Measurements from ENCODE around the gene GPHN. TPM values are rescaled to one million over a fixed set of nuclear protein-coding genes. Genes with fewer than 3 reads are reported as not detected.

The GPHN gene
- total and polyA plus RNA-seq, 2 of the 4 experiments (the other 2 are of a cell fraction), result 8.0 to 8.1 TPM

DNA sequence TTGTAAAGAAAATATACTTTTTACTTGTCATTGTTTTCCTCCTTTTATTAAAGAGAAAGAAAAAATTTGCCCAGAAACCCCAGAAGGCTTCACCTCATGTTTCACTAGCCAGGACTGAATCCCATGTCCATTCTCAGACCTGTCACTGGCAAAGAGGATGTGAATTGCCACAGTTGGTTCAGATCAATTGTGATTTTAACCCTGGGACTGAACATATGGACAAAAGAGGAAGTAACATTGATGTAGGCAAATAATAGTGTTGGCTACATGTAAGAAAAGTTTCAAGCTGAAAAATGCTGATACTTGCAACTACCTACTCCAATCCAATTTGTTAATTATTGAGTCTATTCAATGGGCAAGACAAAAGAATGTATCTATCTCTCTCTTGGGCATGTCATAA, 30.4 kb upstream of the GPHN start:
- TF ChIP-seq MXI1 (IDR thresholded peaks at IDR 0.05; ENCODE audit: borderline replicate concordance, low read depth, low read length) (no peak), ELK1 (IDR thresholded peaks at IDR 0.05; ENCODE audit: borderline replicate concordance, low read depth, low read length) (no peak), POLR2A (IDR thresholded peaks at IDR 0.05; ENCODE audit: low read depth, low read length) (no peak)
- Histone ChIP-seq H3K4me1 (ENCODE audit: control insufficient read depth, insufficient read depth, low read length) (no peaks in the 10 kb centered on the region), H3K9me1 (ENCODE audit: insufficient read depth, low read length) (no peaks in the 10 kb centered on the region), H3K9me3 (ENCODE audit: control insufficient read depth, insufficient read depth, low read length) (no peaks in the 10 kb centered on the region), H2BK20ac (ENCODE audit: low read depth, low read length) (no peak overlapping the region), H3K4ac (ENCODE audit: low read depth, low read length) (no peak overlapping the region), H3K4me3 (ENCODE audit: insufficient read depth, low read depth, low read length) (no peak overlapping the region), H2AK5ac (ENCODE audit: low read depth, low read length) (no peak overlapping the region), H3K36me3 (ENCODE audit: control insufficient read depth, insufficient read depth, low read length) (no peaks in the 10 kb centered on the region), H3K9ac (ENCODE audit: low read depth, low read length) (no peak overlapping the region), H4K91ac (ENCODE audit: insufficient read depth, low read depth, low read length) (no peak overlapping the region), H3K18ac (ENCODE audit: low read depth, low read length) (no peak overlapping the region), H2BK120ac (ENCODE audit: low read depth, low read length) (no peak overlapping the region), H3K27ac (ENCODE audit: insufficient read depth, low read length) (no peak overlapping the region), H4K20me1 (ENCODE audit: insufficient read depth, low read length) (no peaks in the 10 kb centered on the region), H3K79me1 (ENCODE audit: low read depth in 1 of 2, low read length in 2 of 2) (no peaks in the 10 kb centered on the region), H2BK5ac (ENCODE audit: low read depth, low read length, poor library complexity, severe bottlenecking) (no peak overlapping the region), H3K4me2 (ENCODE audit: low read depth, low read length) (no peak overlapping the region), H2AK9ac (replicated peaks; ENCODE audit: low read depth, low read length, poor library complexity) (no peak overlapping the region), H3K14ac (replicated peaks; ENCODE audit: low read depth, low read length) (no peak overlapping the region), H3K23ac (ENCODE audit: low read depth, low read length) (no peak overlapping the region), H3K27me3 (ENCODE audit: control insufficient read depth, insufficient read depth, low read length) (no peaks in the 10 kb centered on the region), H2BK15ac (ENCODE audit: low read depth, low read length) (no peak overlapping the region), H4K5ac (ENCODE audit: low read depth, low read length) (no peak overlapping the region), H3K56ac (ENCODE audit: extremely low read depth, insufficient read depth, low read length) (no peak overlapping the region), H4K8ac (ENCODE audit: low read depth in 2 of 2, low read length in 2 of 2) (no peak overlapping the region), H2AFZ (replicated peaks; ENCODE audit: low read length, poor library complexity) (no peak overlapping the region)
- in situ Hi-C loops (cut with MboI; ENCODE audit: low sequenced_read_pairs) (no loop called here), intact Hi-C loops (cut with micrococcal nuclease) (no loop called here), dilution Hi-C loops (cut with HindIII; ENCODE audit: low sequenced_read_pairs, unreplicated experiment) (no loop called here)
- CTCF ChIA-PET, result interaction anchor here (1.1 to 1.2 kb wide), 2 partner anchors 10 to 643 kb away, joined by 3 read pairs; no protein-coding TSS in a partner anchor
- no TSS peak for BruUV-seq (replicated peaks)
- POLR2A ChIA-PET (ENCODE audit: unreplicated experiment), result no interaction called here
- DNase-seq (no peak), ATAC-seq (ENCODE audit: low read depth) (no peak)
